ENCODE data around the gene CFAP410.

Gene CFAP410

GRCh38 chr21:44372616-44373015 is 33.4 kb upstream of the CFAP410 start:
- H3K9me3 Mint-ChIP-seq = peaks cover 33% of the 10 kb centered on the region
- no peak overlapping the region for H3K4me3 Mint-ChIP-seq
- DNase-seq = no peak
- H3K36me3 Mint-ChIP-seq (ENCODE audit: low read depth) = no peaks in the 10 kb centered on the region
- peaks cover 68% of the 10 kb centered on the region for H3K27me3 Mint-ChIP-seq (ENCODE audit: low read depth, poor library complexity)
- TF ChIP-seq CTCF (IDR thresholded peaks at IDR 0.05) = no peak
- H3K27ac Mint-ChIP-seq = no peak overlapping the region
- H3K4me1 Mint-ChIP-seq = peaks cover 8% of the 10 kb centered on the region

- peaks cover 77% of the 10 kb centered on the region for H3K27me3 Mint-ChIP-seq (ENCODE audit: low read depth, poor library complexity)
- peaks cover 6% of the 10 kb centered on the region for H3K4me1 Mint-ChIP-seq
- no peak for DNase-seq
Measured at GRCh38 chr21:44371596-44371995, 32.4 kb upstream of the CFAP410 start.

DNA sequence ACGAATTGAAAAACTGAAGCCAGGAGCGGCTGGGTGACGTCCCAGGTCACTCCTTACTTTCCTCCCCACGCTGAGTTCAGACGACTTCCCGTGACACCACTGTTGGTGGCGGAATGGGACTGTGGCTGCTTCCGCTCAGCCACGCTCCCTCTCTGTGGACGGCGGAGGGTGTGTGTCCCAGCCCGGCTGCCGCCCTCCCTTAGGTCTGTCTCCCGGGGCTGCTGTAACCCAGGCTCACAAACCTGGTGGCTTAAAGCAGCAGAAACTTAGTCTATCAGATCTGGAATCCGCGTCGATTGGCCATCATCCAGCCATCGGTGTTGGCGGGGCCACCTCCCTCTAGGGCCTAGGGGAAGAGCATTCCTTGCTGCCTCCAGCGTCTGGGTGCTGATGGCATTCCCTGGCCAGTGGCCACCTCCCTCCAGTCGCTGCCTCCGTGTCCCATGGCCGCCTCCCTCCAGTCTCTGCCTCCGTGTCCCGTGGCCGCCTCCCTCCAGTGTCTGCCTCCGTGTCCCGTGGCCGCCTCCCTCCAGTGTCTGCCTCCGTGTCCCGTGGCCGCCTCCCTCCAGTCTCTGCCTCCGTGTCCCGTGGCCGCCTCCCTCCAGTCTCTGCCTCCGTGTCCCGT is 31.7 kb upstream of the CFAP410 start:
- Mint-ChIP-seq H3K4me3 (no peak overlapping the region), H3K9me3 (peaks cover 32% of the 10 kb centered on the region), H3K27me3 (ENCODE audit: low read depth, poor library complexity) (peaks cover 77% of the 10 kb centered on the region), H3K4me1 (peaks cover 6% of the 10 kb centered on the region), H3K36me3 (ENCODE audit: low read depth) (no peaks in the 10 kb centered on the region), H3K27ac (no peak overlapping the region)
- TF ChIP-seq CTCF (IDR thresholded peaks at IDR 0.05) = no peak
- no peak for DNase-seq

More at GRCh38 chr21:44371596-44371995, 32.4 kb upstream of the CFAP410 start:
- no peak for TF ChIP-seq CTCF (IDR thresholded peaks at IDR 0.05)
- Mint-ChIP-seq H3K36me3 (ENCODE audit: low read depth) (no peaks in the 10 kb centered on the region), H3K4me3 (peak overlapping the region; percentile 46), H3K9me3 (peaks cover 33% of the 10 kb centered on the region), H3K27ac (no peak overlapping the region)

DNA sequence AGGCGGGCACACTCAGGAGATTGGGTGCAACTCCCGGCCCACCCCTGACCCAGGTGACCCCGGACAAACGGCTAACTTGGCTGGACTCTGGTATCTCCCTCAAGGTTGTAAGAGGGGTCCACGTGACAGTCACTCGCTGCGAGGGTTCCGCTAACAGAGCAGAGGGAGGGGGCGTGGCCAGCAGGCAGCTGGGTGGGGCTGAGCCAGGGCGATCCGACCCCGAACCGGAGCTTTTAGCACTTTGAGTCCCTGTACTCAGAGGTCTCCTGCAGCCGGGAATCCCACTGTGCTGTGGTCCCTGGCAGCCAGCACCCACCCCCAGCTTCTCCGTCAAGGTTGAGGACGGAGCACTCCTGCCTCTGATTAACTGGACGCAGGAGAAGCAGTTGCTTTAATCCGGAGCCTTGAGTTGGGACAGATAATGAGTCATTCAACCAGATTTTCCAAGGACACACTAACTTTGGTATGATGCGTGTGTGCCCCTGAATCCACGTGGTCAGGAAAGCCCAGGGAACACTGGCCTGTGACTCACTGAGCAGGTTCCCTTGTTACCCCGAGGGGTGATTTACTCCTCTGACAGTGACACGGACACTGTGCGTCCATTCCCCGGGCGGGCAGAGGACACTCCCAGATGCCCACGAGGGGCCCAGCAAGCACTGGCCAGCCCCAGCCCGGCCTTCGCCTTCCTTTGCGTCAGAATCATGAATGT is 31.0 kb upstream of the CFAP410 start:
- Mint-ChIP-seq H3K4me3 (peak overlapping the region; percentile 32), H3K27ac (no peak overlapping the region), H3K9me3 (peaks cover 24% of the 10 kb centered on the region), H3K4me1 (peaks cover 6% of the 10 kb centered on the region), H3K27me3 (ENCODE audit: low read depth, poor library complexity) (peaks cover 71% of the 10 kb centered on the region), H3K36me3 (ENCODE audit: low read depth) (no peaks in the 10 kb centered on the region)
- no peak for TF ChIP-seq CTCF (IDR thresholded peaks at IDR 0.05)
- peak; percentile 83 for DNase-seq

GRCh38 chr21:44368711-44369446 is 29.7 kb upstream of the CFAP410 start:
- Mint-ChIP-seq H3K36me3 (ENCODE audit: low read depth) (no peaks in the 10 kb centered on the region), H3K4me1 (peaks cover 6% of the 10 kb centered on the region), H3K4me3 (no peak overlapping the region), H3K27me3 (ENCODE audit: low read depth, poor library complexity) (peaks cover 63% of the 10 kb centered on the region), H3K9me3 (peaks cover 20% of the 10 kb centered on the region), H3K27ac (no peak overlapping the region)
- TF ChIP-seq CTCF (IDR thresholded peaks at IDR 0.05) = no peak
- DNase-seq = peak; percentile 38

Measured in nephron progenitor cell (in vitro differentiated cells).